Ishikawa (cell line): Measurements from ENCODE around the gene MAGI2.

Experiments used
- CEBPB ChIP-seq: IDR thresholded peaks from 2 replicates; pipeline ENCODE4 v1.6.1; 2012
- CREB1 ChIP-seq: IDR thresholded peaks from 2 replicates; pipeline ENCODE4 v1.6.1; 2012; ENCODE audit warnings: low read depth
- EGR1 ChIP-seq: IDR thresholded peaks from 2 replicates; pipeline ENCODE4 v1.6.1; 2012
- EP300 ChIP-seq: IDR thresholded peaks from 2 replicates; pipeline ENCODE4 v1.6.1; 2012; ENCODE audit warnings: borderline replicate concordance
- FOXM1 ChIP-seq: IDR thresholded peaks from 2 replicates; pipeline ENCODE4 v1.6.1; 2012; ENCODE audit warnings: low read depth, borderline replicate concordance
- MAX ChIP-seq: IDR thresholded peaks from 2 replicates; pipeline ENCODE4 v1.6.1; 2012
- NFIC ChIP-seq: IDR thresholded peaks from 2 replicates; pipeline ENCODE4 v1.6.1; 2012
- RAD21 ChIP-seq: IDR thresholded peaks from 2 replicates; pipeline ENCODE4 v1.6.1; 2012; ENCODE audit warnings: low read depth
- TAF1 ChIP-seq: IDR thresholded peaks from 2 replicates; pipeline ENCODE4 v1.6.1; 2012; ENCODE audit warnings: low read depth, mild to moderate bottlenecking
- TCF12 ChIP-seq: IDR thresholded peaks from 2 replicates; pipeline ENCODE4 v1.6.1; 2012; ENCODE audit warnings: low read depth
- TEAD4 ChIP-seq: IDR thresholded peaks from 2 replicates; pipeline ENCODE4 v1.6.1; 2012
- YY1 ChIP-seq: IDR thresholded peaks from 2 replicates; pipeline ENCODE4 v1.6.1; 2012; ENCODE audit warnings: low read depth
- ZBTB7A ChIP-seq: IDR thresholded peaks from 2 replicates; pipeline ENCODE4 v1.6.1; 2012; ENCODE audit warnings: low read depth
- TF ChIP-seq, protein P1 (sequence below): IDR thresholded peaks from 2 replicates; pipeline ENCODE4 v1.6.1; 2012
- TF ChIP-seq, protein P2 (sequence below): IDR thresholded peaks from 2 replicates; pipeline ENCODE4 v1.6.1; 2012; ENCODE audit warnings: low read depth, mild to moderate bottlenecking

MAGI2 gene

GRCh38 chr7:78437118-78437517 lies 1016.3 kb downstream of the MAGI2 start:
- TF ChIP-seq NFIC (no peak), FOXM1 (no peak), MAX (no peak), TAF1 (no peak), CREB1 (no peak)
- TF ChIP-seq, protein P1, sequence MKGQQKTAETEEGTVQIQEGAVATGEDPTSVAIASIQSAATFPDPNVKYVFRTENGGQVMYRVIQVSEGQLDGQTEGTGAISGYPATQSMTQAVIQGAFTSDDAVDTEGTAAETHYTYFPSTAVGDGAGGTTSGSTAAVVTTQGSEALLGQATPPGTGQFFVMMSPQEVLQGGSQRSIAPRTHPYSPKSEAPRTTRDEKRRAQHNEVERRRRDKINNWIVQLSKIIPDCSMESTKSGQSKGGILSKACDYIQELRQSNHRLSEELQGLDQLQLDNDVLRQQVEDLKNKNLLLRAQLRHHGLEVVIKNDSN, result no peak

DNA sequence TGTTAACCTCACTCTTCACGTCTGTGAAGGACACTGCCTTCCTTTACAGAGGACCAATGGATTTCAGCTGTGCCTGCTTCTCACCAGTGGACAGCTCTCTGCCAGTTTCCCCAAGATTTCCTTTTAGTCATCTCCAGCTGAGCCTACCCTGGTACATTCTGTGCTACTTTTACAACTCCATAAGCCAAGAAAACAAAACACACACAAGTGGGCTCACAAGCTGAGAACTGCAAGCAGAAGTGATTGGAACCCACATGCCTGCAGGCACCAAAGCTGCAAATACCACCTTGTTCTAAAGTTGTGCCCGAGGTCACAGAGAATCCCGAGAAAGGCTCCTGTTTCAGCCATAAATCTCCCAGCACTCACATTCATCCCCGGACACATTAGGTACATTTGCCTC lies 1018.1 kb downstream of the MAGI2 start:
- TF ChIP-seq NFIC, result no peak
- TF ChIP-seq MAX, result no peak
- no peak for TF ChIP-seq CREB1
- TF ChIP-seq, protein P2, sequence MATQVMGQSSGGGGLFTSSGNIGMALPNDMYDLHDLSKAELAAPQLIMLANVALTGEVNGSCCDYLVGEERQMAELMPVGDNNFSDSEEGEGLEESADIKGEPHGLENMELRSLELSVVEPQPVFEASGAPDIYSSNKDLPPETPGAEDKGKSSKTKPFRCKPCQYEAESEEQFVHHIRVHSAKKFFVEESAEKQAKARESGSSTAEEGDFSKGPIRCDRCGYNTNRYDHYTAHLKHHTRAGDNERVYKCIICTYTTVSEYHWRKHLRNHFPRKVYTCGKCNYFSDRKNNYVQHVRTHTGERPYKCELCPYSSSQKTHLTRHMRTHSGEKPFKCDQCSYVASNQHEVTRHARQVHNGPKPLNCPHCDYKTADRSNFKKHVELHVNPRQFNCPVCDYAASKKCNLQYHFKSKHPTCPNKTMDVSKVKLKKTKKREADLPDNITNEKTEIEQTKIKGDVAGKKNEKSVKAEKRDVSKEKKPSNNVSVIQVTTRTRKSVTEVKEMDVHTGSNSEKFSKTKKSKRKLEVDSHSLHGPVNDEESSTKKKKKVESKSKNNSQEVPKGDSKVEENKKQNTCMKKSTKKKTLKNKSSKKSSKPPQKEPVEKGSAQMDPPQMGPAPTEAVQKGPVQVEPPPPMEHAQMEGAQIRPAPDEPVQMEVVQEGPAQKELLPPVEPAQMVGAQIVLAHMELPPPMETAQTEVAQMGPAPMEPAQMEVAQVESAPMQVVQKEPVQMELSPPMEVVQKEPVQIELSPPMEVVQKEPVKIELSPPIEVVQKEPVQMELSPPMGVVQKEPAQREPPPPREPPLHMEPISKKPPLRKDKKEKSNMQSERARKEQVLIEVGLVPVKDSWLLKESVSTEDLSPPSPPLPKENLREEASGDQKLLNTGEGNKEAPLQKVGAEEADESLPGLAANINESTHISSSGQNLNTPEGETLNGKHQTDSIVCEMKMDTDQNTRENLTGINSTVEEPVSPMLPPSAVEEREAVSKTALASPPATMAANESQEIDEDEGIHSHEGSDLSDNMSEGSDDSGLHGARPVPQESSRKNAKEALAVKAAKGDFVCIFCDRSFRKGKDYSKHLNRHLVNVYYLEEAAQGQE, result no peak
- TF ChIP-seq CEBPB, result no peak
- no peak for TF ChIP-seq EGR1
- TF ChIP-seq ZBTB7A, result no peak
- no peak for TF ChIP-seq TCF12
- no peak for TF ChIP-seq EP300

DNA sequence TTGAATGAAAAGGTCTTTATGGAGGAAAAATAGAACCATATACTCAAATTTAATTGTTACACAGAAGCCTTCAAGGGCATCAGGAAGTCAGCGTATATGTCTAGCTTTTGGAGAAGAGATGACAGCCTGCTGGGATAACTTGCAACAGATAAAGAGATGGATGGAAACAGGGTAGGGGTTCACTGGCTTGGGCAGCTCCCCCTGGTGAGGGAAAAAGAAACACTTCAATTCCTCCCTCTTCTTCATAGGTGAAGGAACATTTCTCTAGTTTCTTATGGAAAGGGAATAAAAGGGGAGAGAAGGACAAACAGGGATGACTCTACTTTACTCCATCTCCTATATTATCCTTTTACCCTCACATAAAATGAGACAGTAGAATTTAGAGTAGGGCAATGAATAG lies 1019.2 kb downstream of the MAGI2 start:
- no peak for TF ChIP-seq EGR1
- TF ChIP-seq TCF12, result no peak
- TF ChIP-seq YY1, result no peak
- no peak for TF ChIP-seq ZBTB7A
- no peak for TF ChIP-seq EP300
- no peak for TF ChIP-seq TEAD4

DNA sequence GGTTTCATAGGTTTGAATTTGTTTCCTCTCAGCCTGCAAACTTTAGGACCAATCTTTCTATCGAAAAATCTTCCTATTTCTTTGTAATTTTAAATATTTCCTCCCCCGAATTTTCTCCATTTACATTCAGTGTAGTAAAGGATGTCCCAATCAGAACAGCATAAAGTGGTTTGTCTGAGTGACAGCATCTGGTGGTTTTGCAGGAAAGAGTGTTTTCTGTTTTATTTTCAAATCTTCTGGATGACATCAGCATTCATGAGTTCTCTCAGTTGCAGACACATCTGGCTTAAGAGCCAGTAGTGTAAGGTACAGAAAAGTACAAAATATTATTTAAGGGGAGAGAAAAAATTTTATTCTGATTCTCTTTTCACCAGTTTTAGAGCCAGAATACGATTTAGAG lies 1020.0 kb downstream of the MAGI2 start:
- no peak for TF ChIP-seq TAF1
- TF ChIP-seq, protein P1, result no peak
- no peak for TF ChIP-seq EGR1
- TF ChIP-seq, protein P2, result no peak
- no peak for TF ChIP-seq CREB1
- TF ChIP-seq TEAD4, result no peak

GRCh38 chr7:78429878-78430277 lies 1023.6 kb downstream of the MAGI2 start:
- TF ChIP-seq RAD21, result no peak
- no peak for TF ChIP-seq CEBPB
- no peak for TF ChIP-seq NFIC
- TF ChIP-seq, protein P2, result no peak
- TF ChIP-seq, protein P1, result no peak
